GM19438 (cell line): ENCODE measurements around the gene CYTH1.

Experiments
- ATAC-seq: cut with Tn5 transposase; IDR thresholded peaks from one replicate; pipeline ENCODE4 v1.9.1; 2021; ENCODE audit warnings: low read depth; ENCODE audit not compliant: unreplicated experiment

CYTH1 gene

GRCh38 chr17:78806451-78806850, 24.4 kb upstream of the CYTH1 start:
- no peak for ATAC-seq

GRCh38 chr17:78805301-78805700, 23.2 kb upstream of the CYTH1 start:
- no peak for ATAC-seq

GRCh38 chr17:78804777-78805176, 22.7 kb upstream of the CYTH1 start:
- no peak for ATAC-seq

- ATAC-seq = no peak
These were observed 21.2 kb upstream of the CYTH1 start for GRCh38 chr17:78803186-78803845.

- no peak for ATAC-seq
These were observed 20.4 kb upstream of the CYTH1 start for GRCh38 chr17:78802459-78802858.

- no peak for ATAC-seq
These were observed 19.9 kb upstream of the CYTH1 start for GRCh38 chr17:78802008-78802407.

GRCh38 chr17:78800132-78800931, 18.3 kb upstream of the CYTH1 start:
- no peak for ATAC-seq

GRCh38 chr17:78798695-78799559, 16.9 kb upstream of the CYTH1 start:
- ATAC-seq = no peak

GRCh38 chr17:78797691-78798585, 15.9 kb upstream of the CYTH1 start:
- ATAC-seq = no peak

- ATAC-seq = no peak
These were observed 15.1 kb upstream of the CYTH1 start for GRCh38 chr17:78797213-78797612.

GRCh38 chr17:78796517-78796900, 14.4 kb upstream of the CYTH1 start:
- no peak for ATAC-seq

GRCh38 chr17:78795861-78796516, 13.9 kb upstream of the CYTH1 start:
- no peak for ATAC-seq

GRCh38 chr17:78794864-78795640, 13.0 kb upstream of the CYTH1 start:
- ATAC-seq = no peak

GRCh38 chr17:78794399-78794798, 12.3 kb upstream of the CYTH1 start:
- ATAC-seq = no peak

- no peak for ATAC-seq
These were observed 11.9 kb upstream of the CYTH1 start for GRCh38 chr17:78793968-78794367.

GRCh38 chr17:78793415-78793814, 11.3 kb upstream of the CYTH1 start:
- no peak for ATAC-seq

- ATAC-seq = no peak
These were observed 10.0 kb upstream of the CYTH1 start for GRCh38 chr17:78791840-78792709.

- no peak for ATAC-seq
These were observed 8.5 kb upstream of the CYTH1 start for GRCh38 chr17:78790552-78790951.
